AG08395 (cell line): ENCODE measurements around the gene GAMT.

Experiments
- DNase-seq: peaks from one replicate; pipeline ENCODE4 v3.0.0; 2012; ENCODE audit warnings: mixed read lengths, low spot score

Gene GAMT

DNA sequence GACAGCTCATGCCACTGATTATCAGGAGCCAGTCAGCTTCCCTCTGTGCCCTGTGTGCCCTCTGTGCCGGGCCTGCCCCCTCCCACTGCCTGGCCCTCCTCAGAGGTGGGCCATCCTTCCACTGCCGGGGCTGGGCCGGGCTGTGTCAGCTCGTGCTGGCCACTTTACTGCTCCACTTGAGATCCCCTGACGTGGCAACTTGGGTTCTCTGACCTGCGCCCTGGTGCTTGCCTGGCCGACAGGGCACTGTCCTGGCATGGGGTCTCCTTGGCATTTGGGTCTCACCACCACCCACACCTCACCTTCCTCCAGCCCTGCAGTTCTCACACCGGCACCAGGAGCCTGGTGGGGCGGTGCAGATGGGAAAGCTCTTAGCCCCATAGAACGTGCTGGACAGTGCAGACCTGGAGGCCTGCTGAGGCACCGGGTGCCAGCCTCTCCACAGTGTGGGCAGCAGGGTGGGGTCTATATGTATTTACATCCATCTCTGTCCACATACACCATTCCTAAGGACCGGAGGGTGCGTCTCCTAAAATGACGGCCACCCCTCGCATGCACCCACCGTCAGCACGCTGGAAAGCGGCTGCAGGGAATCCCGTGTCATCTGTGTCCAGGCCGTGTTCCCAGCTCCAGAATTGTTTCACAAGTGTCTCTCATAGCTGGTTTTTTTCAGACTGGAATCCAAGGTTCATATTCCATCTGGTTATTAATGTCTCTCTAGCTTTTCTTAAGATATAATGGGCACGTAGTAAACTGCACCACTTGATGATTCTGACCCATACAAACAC, 17.8 kb upstream of the GAMT start:
- DNase-seq = no peak

GRCh38 chr19:1418496-1418775, 17.1 kb upstream of the GAMT start:
- no peak for DNase-seq

- DNase-seq = no peak
Measured at GRCh38 chr19:1417681-1418495, 16.5 kb upstream of the GAMT start.

DNA sequence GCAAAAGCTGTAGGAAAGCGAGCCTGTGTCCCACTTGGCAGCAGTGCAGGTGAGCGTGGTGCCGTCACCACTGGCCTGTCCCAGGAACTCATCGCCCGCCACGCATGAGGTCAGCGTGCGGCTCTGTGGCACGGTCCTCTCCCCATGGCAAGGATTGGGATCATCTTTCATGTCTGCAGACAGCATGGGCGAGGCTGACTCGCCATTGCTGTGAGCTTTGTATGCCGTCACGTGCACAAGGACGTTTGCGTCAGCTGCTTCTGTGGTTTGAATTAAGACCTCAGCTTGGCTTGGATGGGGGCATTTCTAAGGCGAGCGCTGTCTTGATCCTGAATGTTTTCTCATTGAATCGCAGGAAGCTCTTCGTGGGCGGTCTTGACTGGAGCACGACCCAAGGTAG, 15.8 kb upstream of the GAMT start:
- DNase-seq = no peak

DNA sequence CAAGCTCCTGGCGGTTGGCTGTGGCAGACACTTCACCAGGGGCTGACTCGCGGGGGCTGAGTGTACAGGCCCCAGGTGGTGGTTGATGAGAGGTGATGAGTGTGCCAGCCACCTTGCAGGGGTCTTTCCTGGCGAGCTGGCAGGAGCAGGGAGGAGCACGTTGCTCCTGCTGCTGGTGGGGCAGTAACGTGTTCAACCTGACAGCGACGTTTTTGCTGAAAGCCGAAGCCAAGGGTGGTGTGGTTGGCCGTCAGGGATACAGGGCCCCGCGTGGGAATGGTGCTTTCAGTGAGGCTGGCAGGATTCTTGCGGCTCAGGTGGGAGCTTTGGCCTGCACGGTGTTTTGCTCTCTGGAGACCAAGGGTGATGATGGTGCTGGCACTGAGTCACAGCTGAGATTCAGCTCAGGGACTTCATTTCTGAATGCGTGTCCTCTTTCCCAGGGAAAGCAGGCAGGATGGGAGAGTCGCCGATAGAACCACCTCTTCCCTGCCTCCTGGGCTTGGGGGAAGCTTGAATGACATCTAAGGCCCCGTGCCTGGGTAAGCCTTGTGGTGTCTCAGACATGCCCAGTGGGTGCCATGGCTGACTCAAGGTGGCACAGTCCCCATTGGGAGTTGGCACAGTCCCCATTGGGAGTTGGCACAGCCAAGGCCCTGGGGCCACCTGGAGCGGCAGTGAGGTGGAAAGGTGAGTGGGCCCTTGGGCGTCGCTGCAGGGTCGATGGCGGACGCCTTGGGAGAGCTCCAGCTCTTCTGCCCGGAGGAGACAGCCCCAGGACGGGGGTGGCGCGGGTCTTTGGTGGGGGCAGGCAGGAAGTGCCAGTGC, 14.9 kb upstream of the GAMT start:
- no peak for DNase-seq

- DNase-seq = no peak
Measured at GRCh38 chr19:1412995-1413800, 11.9 kb upstream of the GAMT start.

GRCh38 chr19:1412323-1412923, 11.1 kb upstream of the GAMT start:
- DNase-seq = no peak

DNA sequence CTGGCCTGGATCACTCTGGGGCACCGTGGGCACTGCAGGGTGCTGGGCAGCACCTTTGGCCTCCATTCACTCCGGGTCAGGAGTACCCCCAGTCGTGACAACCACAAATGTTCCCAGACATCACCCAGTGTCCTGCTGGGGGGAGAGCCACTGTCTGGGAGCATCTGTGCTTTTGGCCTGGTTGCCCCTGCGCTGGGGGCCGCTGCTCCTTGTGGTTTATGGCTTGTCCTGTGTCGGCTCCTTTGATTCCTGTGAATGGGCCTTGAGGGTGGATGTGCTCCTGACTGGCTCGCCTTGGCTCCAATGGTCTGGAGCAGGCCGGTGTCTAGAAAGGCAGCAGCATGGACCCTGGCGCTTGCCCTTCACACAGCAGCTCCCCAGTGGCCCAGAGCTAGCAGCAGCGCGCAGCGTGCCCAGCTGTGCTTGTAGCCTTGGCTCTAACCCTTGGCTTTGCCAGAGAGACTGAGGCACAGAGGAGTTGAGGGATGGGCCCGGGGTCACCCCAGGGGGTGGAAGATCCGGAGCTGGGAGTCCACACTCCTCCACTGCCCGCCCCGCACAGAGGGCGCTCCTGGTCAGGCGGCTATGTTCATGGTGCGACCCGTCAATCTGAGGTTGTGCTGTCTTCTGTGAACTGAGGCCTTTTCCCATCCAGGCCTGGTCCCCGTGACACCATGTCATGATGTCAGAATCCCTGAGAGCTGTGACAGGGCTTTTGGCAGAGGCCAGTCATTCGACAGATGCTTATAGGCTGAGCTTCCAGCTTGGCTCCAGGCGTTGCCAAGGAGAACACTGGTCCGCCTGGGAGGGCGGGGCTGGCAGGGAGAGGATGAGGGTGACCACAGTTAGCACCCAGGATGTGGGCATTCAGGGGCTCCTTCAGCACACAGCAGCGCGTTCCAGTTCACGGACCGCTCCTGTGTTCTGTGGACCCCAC, 10.2 kb upstream of the GAMT start:
- peak; percentile 68 for DNase-seq

DNA sequence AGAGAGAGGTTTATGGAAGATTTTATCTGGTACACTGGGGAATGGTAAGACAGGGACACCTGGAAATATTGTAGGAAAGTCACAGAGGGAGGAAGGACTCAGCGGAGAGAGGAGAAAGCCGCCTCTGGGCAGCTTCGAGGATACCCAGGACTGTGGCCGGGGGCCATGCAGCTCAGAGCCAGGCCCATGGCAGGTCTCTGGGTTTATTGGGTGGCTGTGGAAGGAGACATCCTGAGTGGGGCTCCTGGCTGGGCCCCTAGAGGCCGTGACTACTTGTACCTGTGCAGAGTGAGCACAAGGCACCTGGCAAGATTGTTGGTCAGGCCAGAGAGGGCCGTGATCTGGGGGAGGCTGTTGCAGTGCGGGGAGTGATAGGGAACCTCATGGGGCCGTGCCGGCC, 9.4 kb upstream of the GAMT start:
- DNase-seq = no peak

DNA sequence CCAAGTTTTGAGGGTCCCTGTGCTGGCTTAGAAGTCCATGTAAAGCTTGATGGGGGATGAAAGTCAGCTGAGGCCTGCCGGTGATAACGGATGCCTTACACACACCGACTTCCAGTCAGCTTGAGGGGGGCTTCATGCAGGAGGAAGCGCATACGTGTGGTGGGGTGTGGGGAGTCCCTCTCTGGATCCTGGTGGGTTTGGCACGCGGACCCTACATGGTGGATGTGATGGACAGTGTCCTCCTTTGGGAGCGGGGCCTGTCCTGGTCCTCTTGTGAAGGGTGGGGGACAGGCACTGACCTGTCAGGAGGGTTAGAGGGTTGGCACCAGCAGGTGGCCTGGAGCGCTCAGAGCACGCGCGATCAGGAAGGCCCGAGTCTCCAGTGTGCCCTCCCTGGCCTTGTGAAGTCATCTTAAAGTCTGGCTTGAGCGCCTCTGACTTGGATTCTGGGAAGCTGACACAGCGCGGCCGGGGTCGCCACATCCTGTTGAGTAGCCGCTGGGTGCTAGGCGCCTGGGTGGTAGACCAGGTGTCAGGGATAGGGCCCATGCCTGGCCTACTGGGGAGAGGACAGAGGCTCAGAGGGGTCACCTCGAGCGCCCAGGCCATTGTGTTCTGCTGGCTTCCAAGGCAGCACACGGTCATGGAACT, 8.9 kb upstream of the GAMT start:
- no peak for DNase-seq

- no peak for DNase-seq
Measured at GRCh38 chr19:1409204-1410005, 8.1 kb upstream of the GAMT start.

- DNase-seq = peak; percentile 19
Measured at GRCh38 chr19:1408300-1409203, 7.2 kb upstream of the GAMT start.

- peak; percentile 47 for DNase-seq
Measured at GRCh38 chr19:1407528-1408299, 6.4 kb upstream of the GAMT start, which contains the start of gene DAZAP1. Gene DAZAP1 (plus strand): TSS chr19:1407586. CDS start chr19:1407774, 188 bp downstream.

DNA sequence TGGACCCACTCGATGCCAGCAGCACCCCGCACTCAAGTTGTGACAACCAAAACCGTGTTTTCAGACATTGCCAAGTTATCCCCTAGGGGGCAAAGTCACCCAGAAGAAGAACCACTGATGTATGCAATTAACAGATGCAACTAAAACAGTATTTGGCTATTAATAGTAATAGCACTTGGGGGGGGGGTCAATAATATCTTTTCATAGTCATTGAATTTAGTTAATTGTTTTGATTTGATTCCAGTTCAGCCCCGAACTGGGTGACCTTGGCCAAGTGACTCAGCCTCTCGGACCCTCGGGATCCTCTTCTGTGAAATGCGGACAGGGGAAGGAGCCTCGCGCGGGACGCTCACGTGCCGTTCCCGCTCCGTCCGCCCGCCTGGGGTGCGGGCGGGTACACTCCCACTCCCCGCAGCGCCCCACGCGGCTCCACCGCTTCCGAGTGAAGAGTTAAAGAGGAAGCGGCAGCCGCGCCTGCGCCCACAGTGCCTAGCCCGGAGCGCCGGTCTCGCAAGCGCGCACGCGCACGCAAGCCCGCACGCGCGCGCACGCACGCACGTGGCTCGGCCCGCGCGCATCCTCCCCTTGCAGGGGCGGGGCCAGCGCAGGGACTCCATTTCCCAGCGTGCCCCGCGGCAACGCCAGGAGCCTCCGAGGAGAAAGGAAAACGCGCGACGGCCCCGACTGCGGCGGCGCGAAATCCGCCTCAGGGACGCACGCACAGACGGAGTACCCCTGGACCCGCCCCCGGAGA, 5.6 kb upstream of the GAMT start:
- peak; percentile 98 for DNase-seq

DNA sequence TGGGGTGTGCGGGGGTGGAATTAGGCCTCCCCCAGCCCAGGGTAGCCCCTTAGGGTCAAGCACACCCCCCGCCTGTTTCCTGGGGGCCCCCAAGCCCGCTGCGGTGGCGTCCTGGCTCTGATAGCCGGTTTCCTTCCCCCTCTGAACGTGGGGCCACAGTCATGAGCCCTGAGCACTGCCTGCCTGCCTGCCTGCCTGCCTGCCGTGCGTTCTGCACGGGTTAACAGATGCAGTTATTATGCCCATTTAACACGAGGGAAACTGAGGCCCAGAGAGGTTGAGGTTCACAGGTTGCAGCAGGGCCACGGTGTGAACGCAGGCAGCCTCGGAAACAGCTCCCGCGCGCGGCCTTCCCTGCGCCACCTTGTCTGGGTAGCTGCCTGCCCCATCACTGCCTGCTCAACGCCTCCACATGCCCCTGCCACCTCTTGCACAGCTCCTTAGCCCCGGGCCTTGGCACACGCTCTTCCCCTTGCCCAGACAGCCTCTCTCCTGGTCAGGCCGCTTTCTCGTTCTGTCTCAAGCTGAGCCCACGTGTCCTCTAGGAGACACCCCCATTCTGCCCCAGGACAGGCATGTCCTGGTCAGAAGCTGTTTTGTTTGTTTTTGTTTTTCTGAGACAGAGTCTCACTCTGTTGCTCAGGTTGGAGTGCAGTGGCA, 1.2 kb upstream of the GAMT start:
- DNase-seq = no peak

DNA sequence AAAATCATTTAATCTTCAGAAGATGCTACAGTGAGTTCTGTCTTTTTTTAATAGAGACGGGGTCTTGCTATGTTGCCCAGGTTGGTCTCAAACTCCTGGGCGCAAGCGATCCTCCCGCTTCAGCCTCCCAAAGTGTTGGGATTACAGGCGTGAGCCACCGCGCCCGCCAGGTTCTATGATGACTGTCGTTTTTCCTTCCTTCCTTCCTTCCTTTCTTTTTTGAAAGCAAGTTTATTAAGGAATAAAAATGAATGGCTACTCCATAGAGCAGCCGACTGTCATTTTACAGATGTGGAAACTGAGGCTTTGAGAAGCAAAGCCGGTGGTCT, 511 bp upstream of the GAMT start:
- DNase-seq = no peak
